GM21825 (cell line): ENCODE data around the gene BUD23.
"Not testable (repeated sequence)": the region's sequence is repeated elsewhere in the genome, so short reads cannot be mapped to it uniquely, and the experiment has no call there.

Source experiments
- ATAC-seq: cut with Tn5 transposase; IDR thresholded peaks from one replicate; pipeline ENCODE4 v1.9.1; 2021; ENCODE audit warnings: mild to moderate bottlenecking, moderate library complexity; ENCODE audit not compliant: unreplicated experiment

Gene BUD23

GRCh38 chr7:73667344-73668102, 15.9 kb upstream of the BUD23 start, which contains the start of gene VPS37D:
TSS of gene VPS37D (plus strand) at chr7:73667831. CDS start at chr7:73667959, 128 bp downstream.
- peak; percentile 86 for ATAC-seq

- ATAC-seq = no peak
Observed at GRCh38 chr7:73668103-73668885, 15.1 kb upstream of the BUD23 start.

GRCh38 chr7:73668886-73669230, 14.5 kb upstream of the BUD23 start:
- ATAC-seq = no peak

GRCh38 chr7:73669288-73669701, 14.1 kb upstream of the BUD23 start:
- ATAC-seq = no peak

DNA sequence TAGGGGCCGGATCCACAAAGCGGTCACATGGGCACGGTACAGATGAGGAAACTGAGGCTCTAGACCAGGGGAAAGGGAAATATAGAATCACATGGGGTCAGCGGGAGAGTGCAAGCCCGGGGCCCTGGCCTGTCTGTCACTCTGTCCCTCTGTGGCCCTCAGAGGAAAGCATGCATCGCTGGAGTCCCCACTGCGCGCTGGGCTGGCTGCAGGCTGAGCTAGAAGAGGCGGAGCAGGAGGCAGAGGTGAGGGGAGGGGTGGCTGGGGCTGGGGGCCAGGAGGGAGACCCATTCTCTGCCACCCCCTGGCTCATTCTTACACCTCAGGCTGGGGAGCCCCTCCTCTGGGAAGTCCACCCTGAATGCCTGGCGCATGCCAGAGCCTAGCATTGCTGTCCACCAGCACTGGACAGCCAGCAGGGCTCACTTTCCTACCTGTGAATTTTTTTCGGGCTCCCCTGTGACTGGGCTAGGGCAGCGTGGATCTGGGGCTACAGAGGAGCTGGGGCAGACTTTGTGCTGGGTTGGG, 13.5 kb upstream of the BUD23 start:
- no peak for ATAC-seq

- ATAC-seq = no peak
Observed at GRCh38 chr7:73671322-73671661, 12.1 kb upstream of the BUD23 start.

- ATAC-seq = no peak
Observed at GRCh38 chr7:73671857-73672445, 11.4 kb upstream of the BUD23 start.

- ATAC-seq = no peak
Observed at GRCh38 chr7:73674468-73675124, 8.8 kb upstream of the BUD23 start.

DNA sequence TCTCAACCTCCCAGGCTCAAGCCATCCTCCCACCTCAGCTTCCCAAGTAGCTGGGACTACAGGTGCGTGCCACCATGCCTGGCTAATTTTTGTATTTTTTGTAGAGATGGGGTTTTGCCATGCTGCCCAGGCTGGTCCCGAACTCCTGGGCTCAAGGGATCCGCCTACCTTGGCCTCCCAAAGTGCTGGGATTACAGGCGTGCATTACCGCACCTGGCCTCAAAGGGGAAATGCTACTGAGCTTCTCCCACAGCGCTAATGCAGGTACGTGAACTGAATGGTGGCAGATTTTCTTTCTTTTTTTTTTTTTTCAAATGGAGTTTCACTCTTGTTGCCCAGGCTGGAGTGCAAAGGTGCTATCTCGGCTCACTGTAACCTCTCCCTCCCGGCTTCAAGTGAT, 7.3 kb upstream of the BUD23 start:
- not testable (repeated sequence) for ATAC-seq

DNA sequence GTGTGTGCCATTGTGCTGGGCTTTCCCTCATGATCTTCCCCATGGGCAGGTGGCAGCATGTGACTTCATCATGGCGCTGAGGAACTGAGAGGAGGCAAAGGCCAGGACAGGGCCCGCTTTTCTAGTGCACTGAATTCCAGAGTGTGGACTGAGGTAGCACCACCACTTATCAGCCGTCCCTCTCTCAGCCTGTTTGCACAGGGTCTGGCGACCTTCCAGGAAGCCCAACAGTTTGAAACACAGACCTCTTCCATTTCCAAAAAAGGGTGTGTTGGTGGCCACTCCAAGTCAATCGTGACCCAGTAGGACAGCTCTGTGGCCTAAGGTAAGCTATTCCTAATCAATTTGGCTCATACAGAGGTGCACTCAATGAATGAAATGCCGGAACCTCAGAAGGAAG, 4.5 kb upstream of the BUD23 start:
- ATAC-seq = no peak

GRCh38 chr7:73679709-73680108, 3.7 kb upstream of the BUD23 start:
- ATAC-seq = no peak

DNA sequence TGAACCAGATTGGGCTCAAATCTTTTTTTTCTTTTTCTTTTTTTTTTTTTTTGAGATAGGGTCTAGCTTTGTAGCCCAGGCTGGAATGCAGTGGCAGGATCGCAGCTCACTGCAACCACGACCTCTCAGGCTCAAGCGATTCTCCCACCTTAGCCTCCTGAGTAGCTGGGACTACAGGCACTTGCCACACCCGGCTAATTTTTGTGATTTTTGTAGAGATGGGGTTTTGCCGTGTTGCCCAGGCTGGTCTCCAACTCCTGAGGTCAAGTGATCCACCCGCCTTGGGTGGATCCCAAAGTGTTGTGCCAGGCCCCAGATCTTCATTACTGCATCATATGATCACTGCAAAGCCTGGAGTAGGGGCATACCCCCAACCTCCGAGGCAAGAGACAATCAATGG, 2.9 kb upstream of the BUD23 start:
- no peak for ATAC-seq

- ATAC-seq = no peak
Observed at GRCh38 chr7:73681031-73681430, 2.4 kb upstream of the BUD23 start.

DNA sequence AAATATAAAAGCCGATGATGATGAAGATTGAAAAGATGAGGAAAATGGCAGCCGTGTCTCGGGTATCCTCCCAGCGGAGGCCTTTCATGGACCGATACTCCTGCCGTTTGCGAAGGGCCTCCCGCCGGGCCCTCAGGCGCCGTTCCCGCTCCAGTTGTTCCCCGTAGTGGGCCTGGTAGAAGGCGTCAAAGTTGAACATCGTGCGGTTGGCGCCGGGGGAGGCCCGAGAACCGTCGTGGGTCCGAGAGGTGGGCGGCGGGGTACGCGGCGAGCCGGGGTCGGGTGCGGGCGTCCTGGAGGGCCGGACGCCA, 697 bp upstream of the BUD23 start:
- peak; percentile 20 for ATAC-seq

- peak; percentile 3 for ATAC-seq
Observed at GRCh38 chr7:73683788-73684693, 644 bp downstream of the BUD23 start.

GRCh38 chr7:73685311-73685710, 1.9 kb downstream of the BUD23 start:
- no peak for ATAC-seq

GRCh38 chr7:73688288-73688687, 4.9 kb downstream of the BUD23 start:
- no peak for ATAC-seq

- ATAC-seq = no peak
Observed at GRCh38 chr7:73690646-73691045, 7.2 kb downstream of the BUD23 start.

DNA sequence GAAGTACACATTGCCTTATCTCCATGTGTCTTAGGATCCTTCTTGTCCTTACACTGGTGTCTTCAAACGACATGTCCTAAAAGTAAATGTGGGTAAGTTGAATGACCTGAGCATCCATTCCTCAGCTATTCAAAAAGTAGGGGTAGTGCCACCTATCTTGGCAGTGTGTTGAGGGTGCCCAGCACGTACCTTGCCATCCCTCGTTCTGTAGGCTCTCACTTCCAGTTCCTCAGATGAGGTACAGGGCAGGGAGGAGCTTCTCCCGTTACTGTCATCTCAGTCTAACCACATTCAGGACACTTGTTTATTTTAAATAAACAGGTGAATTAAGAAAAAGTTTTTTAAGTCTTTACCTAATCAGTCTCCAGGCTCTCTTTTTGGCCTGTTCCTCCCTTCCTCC, 13.0 kb downstream of the BUD23 start:
- ATAC-seq = no peak

GRCh38 chr7:73698410-73698809, 15.0 kb downstream of the BUD23 start:
- ATAC-seq = no peak
